ENCODE data around the gene MTRF1. TPM values are rescaled to one million over a fixed set of nuclear protein-coding genes. Genes with fewer than 3 reads are reported as not detected.
A peak's percentile ranks its signal among the peaks of the same experiment; 100 is the strongest.
"Not testable (repeated sequence)": the region's sequence is repeated elsewhere in the genome, so short reads cannot be mapped to it uniquely, and the experiment has no call there.

MTRF1 gene
- total RNA-seq, 2 donors from 2014 or later = 11.1 to 12.4 TPM

DNA sequence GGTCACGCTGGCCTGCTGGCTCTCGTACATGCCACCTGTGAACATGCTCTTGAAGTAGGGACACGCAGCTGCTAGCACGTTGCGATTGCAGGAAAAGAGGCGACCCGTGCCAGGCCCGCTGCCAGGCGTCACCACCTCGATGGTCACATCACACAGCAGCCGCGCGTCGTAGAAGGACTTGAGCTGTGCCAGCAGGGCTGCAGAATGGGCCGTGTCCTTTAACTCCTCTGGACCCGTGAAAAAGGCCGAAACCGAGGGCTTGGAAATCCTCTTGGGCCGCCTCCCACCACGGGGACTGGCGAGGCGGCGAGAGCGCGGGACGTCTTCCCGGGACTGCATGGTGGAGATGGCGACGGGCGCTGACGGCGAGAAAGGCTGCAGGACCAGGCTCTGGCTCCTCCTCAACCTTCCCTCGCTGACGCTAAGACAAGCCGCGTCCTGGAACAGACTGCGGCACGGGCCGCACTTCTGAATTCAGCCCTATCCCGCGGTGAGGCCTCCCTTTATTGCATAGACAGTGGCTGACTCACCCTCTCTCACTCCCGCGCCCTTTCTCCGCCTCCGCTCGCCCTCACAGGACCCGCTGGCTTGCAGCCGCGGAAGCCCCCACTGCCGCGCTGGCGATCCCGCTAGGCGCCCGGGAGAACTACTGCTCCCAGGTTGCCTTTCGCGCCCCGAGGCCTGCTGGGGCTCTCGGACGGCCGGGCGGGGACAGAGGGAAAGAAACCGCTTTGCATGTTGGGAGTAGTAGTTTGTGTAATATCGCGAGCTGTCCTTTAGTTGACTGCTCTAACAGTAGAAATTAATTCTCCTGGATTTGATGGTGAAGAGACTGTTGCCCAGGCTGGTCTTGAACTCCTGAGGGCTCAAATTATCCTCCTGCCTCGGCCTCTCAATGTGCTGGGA lies 69.2 kb downstream of the MTRF1 start, which contains the start of gene KBTBD7:
Gene KBTBD7 (minus strand): TSS at position 651 of the 906 bp plus-strand sequence. CDS start 312 bp downstream, at position 339.
- intact Hi-C loops (cut with DNase I) = loop anchor here (2.0 to 10.0 kb wide), 2 partner anchors 59 to 61 kb away; partner anchors contain the start of gene KBTBD6 (in 2 of the 2)
- peak; percentile 97 for DNase-seq
- ATAC-seq = peak; percentile 99 to 100

DNA sequence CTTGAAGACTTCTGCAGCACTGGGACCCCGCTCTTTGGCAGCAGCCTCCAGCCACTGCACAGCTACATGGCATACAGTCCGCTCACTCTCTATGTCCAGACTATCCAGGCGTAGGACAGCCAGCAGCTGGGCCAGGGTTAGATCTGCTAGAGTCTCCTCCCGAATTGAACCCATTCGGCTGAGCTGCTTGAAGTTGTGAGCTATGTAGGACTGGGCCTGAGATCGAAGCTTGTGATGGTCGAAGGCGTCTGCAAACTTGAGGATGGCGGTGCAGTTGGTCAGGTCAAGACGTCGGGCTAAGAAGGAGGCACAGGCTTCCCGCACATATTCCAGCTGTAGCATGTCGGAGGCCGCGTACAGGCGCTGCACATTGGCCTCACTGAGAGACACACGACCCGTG lies 69.9 kb downstream of the MTRF1 start:
- DNase-seq (no peak), ATAC-seq (no peak)
- intact Hi-C loops (cut with DNase I) = loop anchor here in 1 of 2 donors (10.0 kb wide), 1 partner anchor 59 kb away; the partner anchor contains the start of gene KBTBD6

DNA sequence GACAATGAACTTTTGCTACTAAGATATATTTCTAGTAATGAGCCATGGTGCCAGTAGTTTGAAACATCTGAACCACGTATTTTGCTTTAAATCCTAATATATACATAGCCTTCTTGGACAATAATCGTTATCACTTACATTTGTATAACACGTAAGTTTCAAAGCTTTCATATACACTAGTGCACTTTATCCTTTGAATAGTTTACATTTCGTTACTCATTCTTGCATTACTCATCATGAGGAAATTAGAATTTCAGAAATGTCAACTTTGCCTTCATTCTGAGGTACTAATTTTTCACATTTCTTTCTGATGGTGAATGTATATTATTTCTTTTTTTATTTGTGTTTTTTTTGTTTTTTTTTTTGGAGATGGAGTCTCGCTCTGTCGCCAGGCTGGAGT lies 74.8 kb downstream of the MTRF1 start:
- ATAC-seq = no peak
- DNase-seq = no peak
- intact Hi-C loops (cut with DNase I) = no loop called here

DNA sequence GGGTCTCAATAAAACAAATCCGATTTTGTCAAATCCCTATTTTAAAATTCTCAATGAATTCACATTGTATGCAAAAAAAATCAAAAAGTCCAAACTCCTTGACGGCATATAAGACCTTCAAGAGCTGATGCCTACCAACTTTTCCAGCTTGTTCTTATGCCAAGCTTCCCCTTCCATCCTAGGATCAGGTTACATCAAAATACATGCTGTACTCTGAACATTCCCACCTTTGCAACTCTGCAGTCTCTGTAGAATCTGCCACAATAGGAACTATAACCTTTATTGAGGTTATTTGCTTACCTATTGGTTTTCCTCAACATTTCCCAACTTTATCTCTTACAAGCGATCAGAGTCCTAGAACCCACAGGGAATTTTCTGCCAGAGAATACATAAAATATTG lies 76.9 kb downstream of the MTRF1 start:
- intact Hi-C loops (cut with DNase I) = no loop called here
- ATAC-seq (no peak), DNase-seq (no peak)

GRCh38 chr13:41182231-41182630 lies 81.1 kb downstream of the MTRF1 start:
- no peak for DNase-seq
- ATAC-seq = no peak
- intact Hi-C loops (cut with DNase I) = no loop called here

DNA sequence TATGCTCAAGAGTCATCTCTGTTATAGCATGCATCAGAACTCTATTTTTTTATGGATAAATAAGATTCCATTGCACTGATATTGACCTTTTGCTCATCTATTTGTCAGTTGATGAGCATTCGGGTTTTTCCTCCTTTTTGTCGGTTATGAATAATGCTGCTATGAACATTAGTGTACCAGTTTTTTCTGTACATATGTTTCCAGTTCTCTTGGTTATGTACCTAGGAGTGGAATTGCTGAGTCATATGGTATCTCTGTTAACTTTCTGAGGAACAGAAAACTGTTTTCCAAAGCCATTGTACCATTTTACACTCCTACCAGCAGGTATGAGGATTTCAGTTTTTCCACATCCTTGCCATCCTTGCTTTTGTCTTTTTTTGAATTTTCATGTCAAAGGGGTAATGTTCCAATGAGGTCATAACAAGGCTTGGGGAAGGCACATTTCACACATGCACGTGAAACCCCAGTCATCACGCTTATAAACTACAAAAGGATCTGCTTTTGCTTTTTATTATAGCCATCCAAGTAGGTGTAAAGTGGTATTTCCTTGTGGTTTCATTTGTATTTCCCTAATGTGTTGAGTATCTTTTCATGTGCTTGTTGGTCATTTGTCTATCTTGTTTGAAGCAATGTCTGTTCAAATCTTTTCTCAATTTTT lies 83.7 kb downstream of the MTRF1 start:
- DNase-seq (no peak), ATAC-seq (no peak)
- intact Hi-C loops (cut with DNase I) = no loop called here

GRCh38 chr13:41178040-41178439 lies 85.3 kb downstream of the MTRF1 start:
- DNase-seq = no peak
- intact Hi-C loops (cut with DNase I) = no loop called here
- ATAC-seq = peak in 1 of 2 donors; percentile 35

- intact Hi-C loops (cut with DNase I) = no loop called here
- ATAC-seq (no peak), DNase-seq (no peak)
Measured at GRCh38 chr13:41177616-41178015, 85.8 kb downstream of the MTRF1 start.

- DNase-seq; ATAC-seq; intact Hi-C loops (cut with DNase I): not testable (repeated sequence)
Measured at GRCh38 chr13:41175576-41175975, 87.8 kb downstream of the MTRF1 start.

Other genes with a start within 250 kb of the MTRF1 start
- gene ELF1, start 244.3 kb downstream of the MTRF1 start, total RNA-seq = 10 to 100 TPM; 40.1 to 50.7 TPM
- 10 to 100 TPM; 14.3 to 15.8 TPM for gene WBP4, start 202.1 kb downstream of the MTRF1 start, total RNA-seq
- 1 to 10 TPM; 7.2 to 9.3 TPM for gene KBTBD6, start 130.8 kb downstream of the MTRF1 start, total RNA-seq
- 1 to 10 TPM; 4.8 to 6.7 TPM for gene KBTBD7, start 69.0 kb downstream of the MTRF1 start, total RNA-seq
- gene NAA16, start 47.7 kb upstream of the MTRF1 start, total RNA-seq = 10 to 100 TPM in 1 of 2 donors, 1 to 10 TPM in 1; 9.2 to 11.1 TPM
- 10 to 100 TPM; 40.8 to 43.2 TPM for gene RGCC, start 194.0 kb upstream of the MTRF1 start, total RNA-seq

Data from left cardiac atrium (tissue), 4 donors.